Loucy (cell line): ENCODE data around the gene CCDC12.

ENCODE experiments used
- H2AFZ ChIP-seq: fragments of 200-600 bp; sonication (generic); 2 replicates; pipeline ENCODE4 v1.6.0; 2016; ENCODE audit warnings: antibody characterized with exemption, mild to moderate bottlenecking, low read length, moderate library complexity
- H3F3A ChIP-seq: fragments of 200-600 bp; 2 replicates; pipeline ENCODE4 v1.6.0; 2016; ENCODE audit warnings: antibody characterized with exemption, low read depth, mild to moderate bottlenecking
- H3K27me3 ChIP-seq: fragments of 200-600 bp; sonication (generic); 2 replicates; pipeline ENCODE4 v1.6.1; 2014; ENCODE audit warnings: low read length, mild to moderate bottlenecking; ENCODE audit not compliant: insufficient read depth, poor library complexity, severe bottlenecking
- H3K36me3 ChIP-seq: fragments of 200-600 bp; sonication (generic); 2 replicates; pipeline ENCODE4 v1.6.1; 2016; ENCODE audit warnings: low read length; ENCODE audit not compliant: insufficient read depth
- H3K4me1 ChIP-seq: fragments of 200-600 bp; sonication (generic); 2 replicates; pipeline ENCODE4 v1.5.1; 2014; ENCODE audit warnings: low read length, mild to moderate bottlenecking; ENCODE audit not compliant: insufficient read depth, poor library complexity, severe bottlenecking
- H3K4me2 ChIP-seq: fragments of 200-600 bp; sonication (generic); 2 replicates; pipeline ENCODE4 v1.6.0; 2014; ENCODE audit warnings: antibody characterized with exemption, low read length, low read depth, mild to moderate bottlenecking; ENCODE audit not compliant: poor library complexity, severe bottlenecking
- H3K4me3 ChIP-seq: fragments of 200-600 bp; sonication (generic); 2 replicates; pipeline ENCODE4 v1.5.1; 2014; ENCODE audit warnings: low read length, mild to moderate bottlenecking, mixed read lengths; ENCODE audit not compliant: poor library complexity, severe bottlenecking
- H3K79me2 ChIP-seq: fragments of 200-600 bp; sonication (generic); 2 replicates; pipeline ENCODE4 v1.6.1; 2014; ENCODE audit warnings: low read length; ENCODE audit not compliant: insufficient read depth
- H3K9ac ChIP-seq: fragments of 200-600 bp; sonication (generic); 2 replicates; pipeline ENCODE4 v1.6.0; 2014; ENCODE audit warnings: mild to moderate bottlenecking, low read depth, low read length, moderate library complexity; ENCODE audit not compliant: poor library complexity, severe bottlenecking
- H3K9me2 ChIP-seq: fragments of 200-600 bp; sonication (generic); replicated peaks from 2 replicates; pipeline ENCODE4 v1.6.1; 2016; ENCODE audit warnings: low read depth, low read length, mixed read lengths
- H3K9me3 ChIP-seq: fragments of 200-600 bp; sonication (generic); 2 replicates; pipeline ENCODE4 v1.6.1; 2014; ENCODE audit warnings: mild to moderate bottlenecking, antibody characterized with exemption, low read length, low read depth; ENCODE audit not compliant: insufficient read depth
- H4K20me1 ChIP-seq: fragments of 200-600 bp; sonication (generic); 2 replicates; pipeline ENCODE4 v1.6.0; 2014; ENCODE audit warnings: antibody characterized with exemption, low read length, mild to moderate bottlenecking; ENCODE audit not compliant: insufficient read depth, poor library complexity, severe bottlenecking
- EZH2phosphoT487 ChIP-seq: fragments of 200-600 bp; IDR thresholded peaks from 2 replicates; pipeline ENCODE4 v1.6.1; 2018; ENCODE audit warnings: antibody characterized with exemption, mild to moderate bottlenecking, moderate library complexity, borderline replicate concordance
- TF ChIP-seq, protein P1 (sequence below): fragments of 200-600 bp; sonication (generic); conservative IDR thresholded peaks from 2 replicates; pipeline ENCODE4 v1.5.1; 2014; ENCODE audit warnings: mild to moderate bottlenecking, antibody characterized with exemption, low read length

The CCDC12 gene

GRCh38 chr3:46970391-46971091, 6.0 kb downstream of the CCDC12 start:
- H3K4me3 ChIP-seq, result peak overlapping the region; percentile 58
- TF ChIP-seq, protein P1, sequence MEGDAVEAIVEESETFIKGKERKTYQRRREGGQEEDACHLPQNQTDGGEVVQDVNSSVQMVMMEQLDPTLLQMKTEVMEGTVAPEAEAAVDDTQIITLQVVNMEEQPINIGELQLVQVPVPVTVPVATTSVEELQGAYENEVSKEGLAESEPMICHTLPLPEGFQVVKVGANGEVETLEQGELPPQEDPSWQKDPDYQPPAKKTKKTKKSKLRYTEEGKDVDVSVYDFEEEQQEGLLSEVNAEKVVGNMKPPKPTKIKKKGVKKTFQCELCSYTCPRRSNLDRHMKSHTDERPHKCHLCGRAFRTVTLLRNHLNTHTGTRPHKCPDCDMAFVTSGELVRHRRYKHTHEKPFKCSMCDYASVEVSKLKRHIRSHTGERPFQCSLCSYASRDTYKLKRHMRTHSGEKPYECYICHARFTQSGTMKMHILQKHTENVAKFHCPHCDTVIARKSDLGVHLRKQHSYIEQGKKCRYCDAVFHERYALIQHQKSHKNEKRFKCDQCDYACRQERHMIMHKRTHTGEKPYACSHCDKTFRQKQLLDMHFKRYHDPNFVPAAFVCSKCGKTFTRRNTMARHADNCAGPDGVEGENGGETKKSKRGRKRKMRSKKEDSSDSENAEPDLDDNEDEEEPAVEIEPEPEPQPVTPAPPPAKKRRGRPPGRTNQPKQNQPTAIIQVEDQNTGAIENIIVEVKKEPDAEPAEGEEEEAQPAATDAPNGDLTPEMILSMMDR, result no peak
- TF ChIP-seq EZH2phosphoT487, result no peak
- no peak overlapping the region for H2AFZ ChIP-seq
- peaks cover 89% of the 10 kb centered on the region for H4K20me1 ChIP-seq
- peak overlapping the region; percentile 74 for H3K4me2 ChIP-seq
- H3F3A ChIP-seq, result peaks cover 8% of the 10 kb centered on the region
- H3K79me2 ChIP-seq, result peaks cover 99% of the 10 kb centered on the region
- H3K9me2 ChIP-seq, result no peaks in the 10 kb centered on the region
- peaks cover 74% of the 10 kb centered on the region for H3K4me1 ChIP-seq
- no peaks in the 10 kb centered on the region for H3K9me3 ChIP-seq
- H3K9ac ChIP-seq, result peak overlapping the region; percentile 56
- peaks cover 23% of the 10 kb centered on the region; the same call in 1 of the 2 replicates for H3K36me3 ChIP-seq
- no peaks in the 10 kb centered on the region for H3K27me3 ChIP-seq

- Histone ChIP-seq H3F3A (peaks cover 8% of the 10 kb centered on the region), H3K9me3 (no peaks in the 10 kb centered on the region), H3K27me3 (no peaks in the 10 kb centered on the region), H4K20me1 (peaks cover 79% of the 10 kb centered on the region), H3K9ac (no peak overlapping the region), H3K4me3 (no peak overlapping the region), H2AFZ (no peak overlapping the region), H3K4me1 (peaks cover 62% of the 10 kb centered on the region), H3K4me2 (peak overlapping the region; percentile 74), H3K79me2 (peaks cover 90% of the 10 kb centered on the region), H3K36me3 (peaks cover 30% of the 10 kb centered on the region; the same call in 1 of the 2 replicates), H3K9me2 (no peaks in the 10 kb centered on the region)
- TF ChIP-seq, protein P1, result no peak
- TF ChIP-seq EZH2phosphoT487, result no peak
Observed at GRCh38 chr3:46968783-46969428, 7.6 kb downstream of the CCDC12 start.

DNA sequence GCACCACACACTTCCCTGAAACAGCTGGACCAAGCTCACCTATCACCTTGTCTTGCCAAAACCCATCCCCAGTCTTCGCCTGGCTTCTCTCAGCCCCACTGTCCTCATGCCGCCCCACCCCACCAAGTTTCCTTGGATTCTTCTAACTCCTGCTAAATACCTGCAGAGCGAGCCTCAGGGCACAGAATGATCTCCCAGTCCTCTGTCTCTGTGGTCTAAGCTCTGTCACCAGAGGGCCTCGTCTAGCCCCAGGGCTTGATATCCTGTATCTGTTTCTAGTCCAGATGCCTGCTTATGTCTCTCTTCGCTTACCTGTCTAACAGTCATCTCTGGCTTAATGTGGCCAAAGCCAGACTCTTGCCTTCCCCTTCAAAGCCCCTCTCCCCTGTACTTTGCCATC, 9.7 kb downstream of the CCDC12 start:
- Histone ChIP-seq H3K9me2 (no peaks in the 10 kb centered on the region), H3K9me3 (no peaks in the 10 kb centered on the region), H3K9ac (peak overlapping the region; percentile 52), H3K4me2 (peak overlapping the region; percentile 27), H3K4me1 (peaks cover 57% of the 10 kb centered on the region), H2AFZ (no peak overlapping the region), H3F3A (no peaks in the 10 kb centered on the region), H4K20me1 (peaks cover 64% of the 10 kb centered on the region), H3K27me3 (no peaks in the 10 kb centered on the region), H3K79me2 (peaks cover 84% of the 10 kb centered on the region), H3K4me3 (no peak overlapping the region), H3K36me3 (peaks cover 38% of the 10 kb centered on the region; the same call in 1 of the 2 replicates)
- no peak for TF ChIP-seq EZH2phosphoT487
- TF ChIP-seq, protein P1, result peak; percentile 57
